ENCODE measurements around the gene CDH26. TPM values are rescaled to one million over a fixed set of nuclear protein-coding genes. Genes with fewer than 3 reads are reported as not detected.

Gene CDH26
- total RNA-seq, 4 donors from 2014 or later: 1.7 to 4.0 (median 3.5) TPM

DNA sequence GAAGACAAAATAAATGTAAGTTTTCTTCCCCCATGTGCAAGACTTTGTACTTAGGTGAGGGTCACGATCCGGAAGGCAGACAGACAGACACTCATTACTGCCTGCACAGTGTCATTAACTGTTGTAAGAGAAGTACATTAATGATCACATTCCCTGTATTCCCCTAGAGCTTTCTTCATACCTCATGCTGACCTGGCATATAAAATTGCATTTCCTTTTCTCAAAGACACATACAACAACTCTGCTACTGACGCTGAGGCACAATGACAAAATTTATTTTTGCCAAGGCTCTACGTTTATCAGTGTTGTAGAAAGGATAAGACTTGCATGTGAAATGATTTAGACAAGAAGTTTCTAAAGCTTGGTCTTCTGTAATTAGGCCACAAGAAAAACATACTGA, 21.8 kb upstream of the CDH26 start:
- TF ChIP-seq, protein P1, sequence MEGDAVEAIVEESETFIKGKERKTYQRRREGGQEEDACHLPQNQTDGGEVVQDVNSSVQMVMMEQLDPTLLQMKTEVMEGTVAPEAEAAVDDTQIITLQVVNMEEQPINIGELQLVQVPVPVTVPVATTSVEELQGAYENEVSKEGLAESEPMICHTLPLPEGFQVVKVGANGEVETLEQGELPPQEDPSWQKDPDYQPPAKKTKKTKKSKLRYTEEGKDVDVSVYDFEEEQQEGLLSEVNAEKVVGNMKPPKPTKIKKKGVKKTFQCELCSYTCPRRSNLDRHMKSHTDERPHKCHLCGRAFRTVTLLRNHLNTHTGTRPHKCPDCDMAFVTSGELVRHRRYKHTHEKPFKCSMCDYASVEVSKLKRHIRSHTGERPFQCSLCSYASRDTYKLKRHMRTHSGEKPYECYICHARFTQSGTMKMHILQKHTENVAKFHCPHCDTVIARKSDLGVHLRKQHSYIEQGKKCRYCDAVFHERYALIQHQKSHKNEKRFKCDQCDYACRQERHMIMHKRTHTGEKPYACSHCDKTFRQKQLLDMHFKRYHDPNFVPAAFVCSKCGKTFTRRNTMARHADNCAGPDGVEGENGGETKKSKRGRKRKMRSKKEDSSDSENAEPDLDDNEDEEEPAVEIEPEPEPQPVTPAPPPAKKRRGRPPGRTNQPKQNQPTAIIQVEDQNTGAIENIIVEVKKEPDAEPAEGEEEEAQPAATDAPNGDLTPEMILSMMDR (IDR thresholded peaks at IDR 0.05; ENCODE audit: low read depth): no peak

DNA sequence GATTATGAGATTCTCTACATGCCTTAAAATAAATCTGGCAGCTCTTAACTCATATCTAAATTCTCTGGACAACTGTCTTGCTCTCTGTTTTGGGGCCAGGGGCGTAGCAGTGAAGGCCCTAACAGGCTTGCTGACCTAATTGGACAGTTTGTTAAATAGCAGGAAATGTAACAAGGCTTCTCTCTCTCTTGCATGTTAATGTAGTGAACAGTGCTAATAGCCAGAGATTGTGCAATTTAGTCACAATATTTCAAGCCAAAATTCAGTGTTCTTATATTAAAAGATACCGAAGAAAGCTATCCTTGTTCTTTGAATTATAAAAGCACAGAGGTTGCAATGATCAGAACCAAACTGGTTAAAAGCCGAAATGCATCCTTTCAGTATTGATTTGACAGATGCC, 21.1 kb upstream of the CDH26 start:
- TF ChIP-seq, protein P1 (IDR thresholded peaks at IDR 0.05; ENCODE audit: low read depth): no peak

DNA sequence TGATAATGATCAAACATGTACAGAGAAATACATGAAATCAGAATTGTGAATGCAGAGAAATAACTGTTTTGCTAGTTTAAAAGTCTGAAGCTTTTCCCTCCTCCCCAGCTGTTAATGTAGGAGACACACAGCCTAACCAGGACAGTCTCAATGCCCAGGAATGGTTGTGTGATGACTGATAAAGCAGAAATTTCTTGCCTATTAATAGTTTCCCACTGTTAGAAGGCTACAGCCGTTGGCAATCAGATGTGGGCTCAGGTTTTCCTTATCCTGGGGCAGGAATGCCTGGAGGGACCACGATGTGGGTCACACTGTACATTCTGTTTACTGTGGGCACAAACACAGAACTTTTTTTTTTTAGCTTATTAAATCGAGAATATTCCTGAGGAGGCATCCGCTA, 20.0 kb upstream of the CDH26 start:
- TF ChIP-seq, protein P1 (IDR thresholded peaks at IDR 0.05; ENCODE audit: low read depth): no peak

DNA sequence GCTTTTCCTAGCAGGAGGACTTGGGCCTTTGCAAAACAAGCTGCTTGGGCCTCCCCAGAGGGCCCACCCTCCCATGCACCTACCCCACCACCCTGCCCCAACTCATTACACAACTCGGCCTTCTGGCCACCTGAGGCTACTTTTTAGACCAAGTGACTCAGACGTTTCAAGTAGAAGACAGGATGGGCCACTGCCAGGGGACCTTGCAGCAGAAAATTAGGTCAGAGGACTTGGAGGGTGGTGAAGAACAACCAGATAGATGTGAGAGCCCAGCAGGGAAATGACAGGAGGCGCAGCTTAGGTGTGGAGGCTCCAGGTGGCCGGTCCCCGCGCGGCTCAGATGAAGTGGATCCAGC, 19.5 kb upstream of the CDH26 start:
- TF ChIP-seq, protein P1 (IDR thresholded peaks at IDR 0.05; ENCODE audit: low read depth): no peak

DNA sequence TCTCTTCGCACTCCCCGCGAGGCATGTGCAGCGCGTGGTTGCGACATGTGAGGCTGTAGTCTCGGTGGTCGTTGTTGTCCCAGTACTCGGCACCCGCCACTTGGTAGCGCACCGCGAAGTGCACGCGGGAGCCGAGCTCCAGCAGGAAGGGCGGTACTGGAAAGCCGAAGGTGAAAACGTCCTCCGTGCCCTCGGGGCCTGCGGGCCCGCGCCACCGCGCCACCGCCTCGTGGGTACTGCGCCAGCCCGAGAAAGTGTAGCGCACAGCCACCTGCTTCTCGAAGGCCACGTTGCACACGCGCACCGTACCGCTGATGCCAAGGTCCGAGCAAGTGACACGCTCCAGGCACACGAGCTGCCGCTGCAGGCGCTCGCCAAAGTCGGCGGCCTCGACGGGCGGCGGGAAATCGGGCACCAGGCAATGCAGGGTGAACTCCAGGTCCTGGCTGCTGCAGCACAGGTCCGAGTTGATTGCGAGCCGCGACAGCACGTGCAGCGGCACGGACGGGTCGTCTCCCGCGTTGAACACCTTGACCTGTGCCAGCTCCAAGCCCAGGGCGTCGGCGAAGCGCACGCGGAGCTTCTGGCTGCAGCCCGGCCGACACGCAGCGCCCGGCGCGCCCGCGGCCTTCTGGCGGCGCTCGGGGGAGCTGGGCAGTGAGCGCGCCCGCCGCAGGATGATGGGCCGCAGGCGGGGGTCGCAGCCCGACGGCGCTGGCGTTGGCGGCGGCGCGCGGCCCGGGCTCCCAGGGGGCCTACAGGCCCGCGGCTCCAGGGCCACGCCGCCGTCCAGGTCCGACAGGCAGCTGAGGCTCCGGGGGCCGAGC, 19.0 kb upstream of the CDH26 start:
- TF ChIP-seq, protein P1 (IDR thresholded peaks at IDR 0.05; ENCODE audit: low read depth): no peak

DNA sequence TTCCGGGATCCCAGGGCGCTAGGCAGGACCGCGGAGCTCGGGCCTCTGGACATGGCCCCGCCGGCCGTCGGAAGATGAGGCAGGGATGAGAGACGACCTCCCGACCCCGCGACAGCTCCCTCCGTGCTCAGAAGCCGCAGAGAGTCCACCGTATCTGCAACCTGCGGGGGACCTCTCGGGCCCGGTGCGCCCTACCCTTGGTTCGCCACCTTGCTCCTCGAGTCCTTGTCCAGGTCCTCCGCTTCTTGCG, 18.4 kb upstream of the CDH26 start:
- TF ChIP-seq, protein P1 (IDR thresholded peaks at IDR 0.05; ENCODE audit: low read depth): no peak

DNA sequence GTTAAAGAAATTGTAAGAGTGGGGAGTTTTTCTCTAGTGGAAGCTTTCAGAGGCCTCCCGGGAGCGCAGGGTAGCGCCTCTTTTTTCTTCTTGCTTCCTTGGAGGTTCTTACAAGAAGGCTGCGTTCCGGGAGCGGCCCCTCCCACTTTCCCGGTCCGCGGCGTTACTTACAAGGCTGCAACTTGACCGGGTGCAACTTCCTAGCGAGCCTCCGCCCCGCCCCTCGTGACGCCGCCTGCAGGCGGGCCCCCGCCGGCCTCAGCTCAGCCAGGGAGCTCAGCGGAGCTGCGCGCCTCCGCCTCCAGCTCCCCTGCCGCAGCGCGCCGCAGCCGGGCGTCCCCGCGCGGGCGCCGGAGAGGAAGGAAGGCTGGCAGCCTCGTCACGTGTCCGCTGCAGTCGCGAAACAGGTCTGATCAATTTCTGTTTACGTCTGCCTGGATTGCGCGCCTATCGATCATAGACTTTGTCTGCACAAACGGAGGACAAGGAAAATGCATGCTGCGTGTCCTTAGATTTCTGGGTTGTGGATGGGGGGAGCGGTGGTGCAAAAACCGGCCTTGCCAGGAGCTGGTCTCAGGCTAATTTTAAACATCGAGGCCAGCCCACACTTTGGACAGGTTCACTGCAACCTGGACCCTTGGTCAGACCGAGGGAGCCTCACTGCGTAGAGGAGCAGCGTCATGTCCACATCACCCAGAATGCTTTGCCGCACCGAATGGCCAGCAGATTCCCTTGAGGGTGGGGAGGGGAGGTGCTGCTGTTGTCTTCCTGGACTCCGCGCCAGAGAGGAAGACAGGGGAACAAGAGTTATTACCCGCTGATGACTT, 17.9 kb upstream of the CDH26 start, which contains the start of the genes FAM217B and PPP1R3D:
Gene FAM217B (plus strand): TSS at position 261 of the 827 bp plus-strand sequence. CDS start 3,555 bp downstream, outside the sequence.
Gene PPP1R3D (minus strand): TSS at position 177 of the 827 bp plus-strand sequence. CDS start 374 bp downstream, outside the sequence.
- TF ChIP-seq, protein P1 (IDR thresholded peaks at IDR 0.05; ENCODE audit: low read depth): no peak

Data from subcutaneous adipose tissue (tissue), 4 donors.